GM10266 (cell line): ENCODE results near the gene PPM1H.

Experiments
- DNase-seq: peaks from one replicate; pipeline ENCODE4 v3.0.0; 2012; ENCODE audit errors: extremely low spot score
- TF ChIP-seq, protein P1 (sequence below): IDR thresholded peaks from 2 replicates; pipeline ENCODE4 v1.5.1; 2012; ENCODE audit warnings: mild to moderate bottlenecking, low read depth; ENCODE audit not compliant: control insufficient read depth, insufficient read depth; ENCODE audit errors: missing control alignments

PPM1H gene

DNA sequence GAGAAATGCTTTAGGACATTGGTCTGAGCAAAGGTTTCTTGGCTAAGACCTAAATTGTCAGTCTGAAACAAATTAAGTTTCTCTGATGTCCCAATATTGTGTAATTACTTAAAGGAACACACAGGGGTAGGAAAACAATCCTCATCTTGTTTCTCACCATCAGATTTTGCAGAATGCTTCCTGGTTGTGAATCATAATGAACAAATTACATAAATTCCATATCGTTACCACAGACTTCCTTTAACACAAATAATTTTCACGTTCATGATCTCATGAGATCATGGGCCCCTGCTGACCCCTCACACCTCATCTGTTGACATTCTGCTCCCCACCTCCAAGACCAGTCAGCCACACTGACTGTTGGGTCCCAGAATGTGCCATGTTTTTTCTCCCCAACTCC lies 274.2 kb downstream of the PPM1H start:
- TF ChIP-seq, protein P1, sequence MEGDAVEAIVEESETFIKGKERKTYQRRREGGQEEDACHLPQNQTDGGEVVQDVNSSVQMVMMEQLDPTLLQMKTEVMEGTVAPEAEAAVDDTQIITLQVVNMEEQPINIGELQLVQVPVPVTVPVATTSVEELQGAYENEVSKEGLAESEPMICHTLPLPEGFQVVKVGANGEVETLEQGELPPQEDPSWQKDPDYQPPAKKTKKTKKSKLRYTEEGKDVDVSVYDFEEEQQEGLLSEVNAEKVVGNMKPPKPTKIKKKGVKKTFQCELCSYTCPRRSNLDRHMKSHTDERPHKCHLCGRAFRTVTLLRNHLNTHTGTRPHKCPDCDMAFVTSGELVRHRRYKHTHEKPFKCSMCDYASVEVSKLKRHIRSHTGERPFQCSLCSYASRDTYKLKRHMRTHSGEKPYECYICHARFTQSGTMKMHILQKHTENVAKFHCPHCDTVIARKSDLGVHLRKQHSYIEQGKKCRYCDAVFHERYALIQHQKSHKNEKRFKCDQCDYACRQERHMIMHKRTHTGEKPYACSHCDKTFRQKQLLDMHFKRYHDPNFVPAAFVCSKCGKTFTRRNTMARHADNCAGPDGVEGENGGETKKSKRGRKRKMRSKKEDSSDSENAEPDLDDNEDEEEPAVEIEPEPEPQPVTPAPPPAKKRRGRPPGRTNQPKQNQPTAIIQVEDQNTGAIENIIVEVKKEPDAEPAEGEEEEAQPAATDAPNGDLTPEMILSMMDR, result no peak
- no peak for DNase-seq

DNA sequence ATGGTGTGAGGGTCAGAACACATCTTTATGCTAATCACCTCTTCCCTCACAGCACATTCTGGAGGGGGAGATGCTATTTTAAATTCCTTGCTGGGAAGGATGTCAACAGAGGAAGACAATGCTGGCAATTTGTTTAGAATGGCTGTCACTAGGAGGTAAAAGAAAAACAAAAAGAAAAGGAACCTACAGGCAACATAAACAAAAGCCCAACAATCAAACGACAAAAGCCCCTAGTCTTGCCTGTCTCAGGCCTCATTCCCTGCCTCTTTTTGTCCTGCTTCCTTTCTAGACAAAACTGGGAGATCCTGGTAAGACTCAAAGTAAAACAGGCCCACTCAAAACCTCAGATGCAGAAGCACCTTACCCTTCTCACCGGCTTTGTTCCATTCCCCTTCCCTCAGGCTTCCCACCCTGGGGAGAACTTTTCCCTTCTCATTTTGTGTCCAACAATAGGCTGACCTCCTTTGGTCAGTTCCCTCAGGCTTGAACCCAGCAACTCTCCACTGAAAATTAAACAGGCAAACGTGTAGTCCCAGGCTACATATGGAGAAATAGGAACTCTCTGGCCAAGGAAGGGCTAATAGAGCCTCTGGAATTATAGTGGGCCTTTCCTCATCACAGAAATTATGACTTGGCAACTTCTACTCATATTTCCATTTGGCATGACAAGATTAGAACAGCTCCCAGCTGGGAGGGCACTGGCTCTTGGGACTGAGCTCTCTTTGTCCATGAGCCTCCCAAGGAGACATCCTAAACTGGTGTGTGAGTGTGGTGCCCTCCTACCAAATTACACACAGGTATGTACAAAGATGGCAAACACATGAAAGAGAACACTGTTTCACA lies 275.3 kb downstream of the PPM1H start:
- TF ChIP-seq, protein P1, result no peak
- DNase-seq, result no peak

DNA sequence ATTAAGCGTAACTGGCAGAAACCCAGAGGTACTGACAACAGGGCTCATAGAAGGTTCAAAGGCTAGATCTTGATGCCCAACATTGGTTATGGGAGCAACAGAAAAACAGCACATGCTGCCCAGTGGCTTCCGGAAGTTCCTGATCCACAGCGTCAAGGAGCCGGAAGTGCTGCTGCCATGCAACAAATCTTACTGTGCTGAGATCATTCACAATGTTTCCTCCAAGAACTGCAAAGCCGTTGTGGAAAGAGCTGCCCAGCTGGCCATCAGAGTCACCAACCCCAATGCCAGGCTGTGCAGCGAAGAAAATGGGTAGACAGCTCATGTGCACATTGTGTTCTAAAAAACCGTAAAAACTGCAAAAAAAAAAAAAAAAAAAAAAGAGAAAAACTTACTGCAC lies 276.0 kb downstream of the PPM1H start:
- TF ChIP-seq, protein P1, result no peak
- no peak for DNase-seq

DNA sequence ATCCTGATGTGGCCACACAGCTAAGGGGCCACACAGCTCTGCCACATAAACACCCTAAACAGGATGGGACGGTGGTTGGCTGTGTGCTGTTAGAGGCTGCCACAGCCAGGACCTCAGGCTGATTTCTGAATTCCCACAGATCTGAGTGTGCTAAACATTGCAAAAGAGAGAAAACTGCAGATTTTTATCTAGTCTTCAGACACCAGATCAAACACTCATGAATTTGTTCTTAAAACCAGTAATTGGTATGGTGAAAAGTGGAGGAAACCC lies 277.7 kb downstream of the PPM1H start:
- DNase-seq, result no peak
- TF ChIP-seq, protein P1, result no peak

DNA sequence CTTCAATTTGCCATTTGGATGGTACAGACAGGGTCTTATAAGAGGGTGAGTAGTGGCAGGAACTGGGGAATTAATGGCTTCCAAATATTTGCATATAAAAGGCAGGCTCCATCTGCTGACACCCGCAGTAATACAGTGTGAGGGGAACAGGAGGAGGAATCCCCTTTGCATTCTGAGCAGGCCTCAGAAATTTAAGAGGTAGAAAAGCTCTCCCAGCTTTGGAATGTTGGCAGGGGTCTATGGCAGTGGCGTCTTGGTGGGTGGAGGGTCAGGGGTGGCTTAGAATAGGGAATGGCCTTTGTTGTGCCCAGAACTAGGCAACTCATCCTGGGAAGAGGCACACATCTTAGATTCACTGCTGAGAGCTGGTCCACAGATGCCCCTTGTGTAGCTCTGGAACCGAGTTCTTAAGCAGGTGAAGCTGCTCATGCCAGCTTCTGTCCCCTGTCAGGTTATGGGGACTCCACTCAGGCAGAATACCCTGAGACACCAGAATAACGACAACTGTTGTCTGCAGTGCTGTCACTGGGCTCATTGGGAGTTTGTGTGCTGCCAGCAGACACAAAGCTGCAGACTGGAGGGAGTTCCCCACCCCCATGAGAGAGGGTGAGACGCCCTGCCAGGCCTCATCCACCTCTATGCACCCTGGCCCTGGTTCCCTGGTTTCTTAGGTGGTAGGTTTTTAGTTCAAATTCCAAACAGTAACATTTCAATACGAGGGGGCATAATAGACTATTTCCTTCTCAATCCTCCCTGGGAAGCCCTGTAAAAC lies 278.2 kb downstream of the PPM1H start:
- no peak for DNase-seq
- TF ChIP-seq, protein P1, result no peak

DNA sequence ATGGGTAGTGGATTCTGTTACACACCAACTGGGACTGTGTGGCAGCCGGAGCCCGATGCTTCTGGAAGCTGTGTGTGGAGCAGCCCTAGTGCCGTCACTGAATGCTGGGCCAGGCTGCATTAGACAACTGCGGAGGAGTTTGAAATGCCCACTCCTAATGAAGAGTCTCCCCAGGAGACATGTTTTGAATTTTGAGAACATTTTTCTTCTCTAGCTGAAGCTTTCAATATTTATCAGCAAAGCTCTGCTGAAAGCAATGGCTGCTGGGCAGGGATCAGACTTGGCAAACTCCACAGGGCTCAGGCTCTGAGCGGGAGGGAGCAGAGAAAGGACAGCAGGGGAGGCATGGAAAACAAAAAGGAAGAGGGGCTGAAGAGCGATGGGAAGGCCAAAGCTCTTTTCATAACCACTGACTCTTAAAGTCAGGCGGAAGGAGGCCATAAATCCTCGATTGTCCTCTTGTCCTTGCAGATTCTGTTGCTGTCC lies 279.2 kb downstream of the PPM1H start:
- TF ChIP-seq, protein P1, result no peak
- DNase-seq, result no peak
